Esophagus muscularis mucosa (tissue), 4 donors: ENCODE measurements around the gene WNK1. TPM values are rescaled to one million over a fixed set of nuclear protein-coding genes. Genes with fewer than 3 reads are reported as not detected.

ENCODE experiments used
- DNase-seq: peaks from one replicate; pipeline ENCODE4 v3.0.0-alpha.2; 2017; ENCODE audit errors: extremely low spot score
- H3K27ac ChIP-seq, 4 donors: fragments of 200-600 bp; sonication (generic); replicated peaks in 1 of 4; 1 replicate in 3 of 4; 2 replicates in 1 of 4; pipeline ENCODE4 v1.5.1; 2016 to 2019; ENCODE audit warnings: mild to moderate bottlenecking in 1 of 4
- H3K27me3 ChIP-seq, 4 donors: fragments of 200-600 bp; sonication (generic); one replicate each; pipeline versions ENCODE4 v1.5.1 to v1.6.0; 2016 to 2019
- H3K36me3 ChIP-seq, 4 donors: fragments of 200-600 bp; sonication (generic); one replicate each; pipeline ENCODE4 v1.5.1; 2016 to 2019
- H3K4me1 ChIP-seq, 4 donors: fragments of 200-600 bp; sonication (generic); one replicate each; pipeline ENCODE4 v1.5.1; 2016 to 2019
- H3K4me3 ChIP-seq, 4 donors: fragments of 200-600 bp; sonication (generic); 1 replicate in 2 of 4; 2 replicates in 2 of 4; pipeline ENCODE4 v1.5.1; 2016 to 2019; ENCODE audit warnings: mild to moderate bottlenecking in 4 of 4, moderate library complexity in 1 of 4
- H3K9me3 ChIP-seq, 4 donors: fragments of 200-600 bp; sonication (generic); 1 replicate in 3 of 4; 2 replicates in 1 of 4; pipeline ENCODE4 v1.5.1; 2016 to 2019
- CTCF ChIP-seq, 3 experiments: fragments of 200-600 bp in 2 of 3; fragments of 450-650 bp in 1 of 3; sonication (generic) in 2 of 3; IDR thresholded peaks; one replicate each; pipeline ENCODE4 v1.5.1; 2017 to 2019; ENCODE audit warnings: antibody characterized with exemption in 3 of 3, mild to moderate bottlenecking in 2 of 3, moderate library complexity in 1 of 3
- EP300 ChIP-seq: sonication (generic); formaldehyde crosslinking; IDR thresholded peaks from one replicate; pipeline ENCODE4 v1.6.1; 2017; ENCODE audit warnings: antibody characterized with exemption
- POLR2A ChIP-seq: fragments of 450-650 bp; IDR thresholded peaks from one replicate; pipeline ENCODE4 v1.6.1; 2017; ENCODE audit warnings: antibody characterized with exemption, moderate library complexity, mild to moderate bottlenecking, low read depth
- POLR2AphosphoS5 ChIP-seq, 2 donors: sonication (generic); formaldehyde crosslinking; IDR thresholded peaks; one replicate each; pipeline ENCODE4 v1.6.1; 2017; ENCODE audit warnings: antibody characterized with exemption in 2 of 2
- WGBS: methylation state at CpG from one replicate; pipeline ENCODE4 v1.1.5; 2018; 5-methylcytosine and 5-hydroxymethylcytosine counted together
- intact Hi-C: fragments of 100-400 bp; cut with DNase I; formaldehyde crosslinking; loops from one replicate; pipeline ENCODE4 v1.15.1; 2023
- total RNA-seq, 4 donors: library from RNA; depleted of rRNA; stranded (reverse); fragments of >200 nt; gene quantifications; one replicate each; pipeline versions ENCODE4 v1.1.0 to v1.2.1, GENCODE V29; 2016

The WNK1 gene
- total RNA-seq, 4 donors from 2014 or later = 137 to 250 (median 158) TPM

GRCh38 chr12:884746-885414 is 132.5 kb downstream of the WNK1 start:
- intact Hi-C loops = no loop called here
- no peaks in the 10 kb centered on the region for H3K9me3 ChIP-seq
- H3K36me3 ChIP-seq = peaks cover 90 to 100% (median 99%) of the 10 kb centered on the region in 4 donors
- H3K4me3 ChIP-seq = no peak overlapping the region
- no peak for TF ChIP-seq EP300
- TF ChIP-seq CTCF (IDR thresholded peaks at IDR 0.05) = no peak
- TF ChIP-seq POLR2AphosphoS5 (IDR thresholded peaks at IDR 0.05) = no peak
- no peak for TF ChIP-seq POLR2A
- no peak overlapping the region for H3K27ac ChIP-seq
- H3K4me1 ChIP-seq = no peaks in the 10 kb centered on the region
- DNase-seq = no peak
- WGBS = 95% methylated on average over 5 of the region's 5 CpGs
- H3K27me3 ChIP-seq = no peaks in the 10 kb centered on the region

- TF ChIP-seq EP300 (no peak), POLR2A (no peak), CTCF (IDR thresholded peaks at IDR 0.05) (no peak), POLR2AphosphoS5 (IDR thresholded peaks at IDR 0.05) (no peak)
- Histone ChIP-seq H3K4me3 (no peak overlapping the region), H3K27me3 (no peaks in the 10 kb centered on the region), H3K27ac (no peak overlapping the region), H3K9me3 (no peaks in the 10 kb centered on the region), H3K36me3 (peaks cover 90 to 100% (median 98%) of the 10 kb centered on the region in 4 donors), H3K4me1 (no peaks in the 10 kb centered on the region)
- intact Hi-C loops = no loop called here
- no peak for DNase-seq
- WGBS = 88% methylated on average over 2 of the region's 2 CpGs
These were observed 133.3 kb downstream of the WNK1 start for GRCh38 chr12:885701-886100.

- 93% methylated on average over 2 of the region's 2 CpGs for WGBS
- Histone ChIP-seq H3K27me3 (no peaks in the 10 kb centered on the region), H3K27ac (no peak overlapping the region), H3K4me1 (no peaks in the 10 kb centered on the region), H3K9me3 (no peaks in the 10 kb centered on the region), H3K4me3 (no peak overlapping the region), H3K36me3 (peaks cover 89 to 100% (median 98%) of the 10 kb centered on the region in 4 donors)
- DNase-seq = no peak
- TF ChIP-seq EP300 = no peak
- no peak for TF ChIP-seq POLR2AphosphoS5 (IDR thresholded peaks at IDR 0.05)
- TF ChIP-seq POLR2A = no peak
- no peak for TF ChIP-seq CTCF (IDR thresholded peaks at IDR 0.05)
- intact Hi-C loops = no loop called here
These were observed 133.8 kb downstream of the WNK1 start for GRCh38 chr12:886206-886605.

- Histone ChIP-seq H3K27ac (no peak overlapping the region), H3K27me3 (no peaks in the 10 kb centered on the region), H3K4me1 (no peaks in the 10 kb centered on the region), H3K36me3 (peaks cover 58 to 98% (median 90%) of the 10 kb centered on the region in 4 donors), H3K4me3 (no peak overlapping the region), H3K9me3 (no peaks in the 10 kb centered on the region)
- TF ChIP-seq POLR2A (no peak), POLR2AphosphoS5 (IDR thresholded peaks at IDR 0.05) (no peak), EP300 (no peak), CTCF (IDR thresholded peaks at IDR 0.05) (no peak)
- no peak for DNase-seq
- intact Hi-C loops = no loop called here
These were observed 141.8 kb downstream of the WNK1 start for GRCh38 chr12:894226-894625.

- Histone ChIP-seq H3K36me3 (peaks cover 51 to 98% (median 90%) of the 10 kb centered on the region in 4 donors), H3K4me1 (no peaks in the 10 kb centered on the region), H3K27me3 (no peaks in the 10 kb centered on the region), H3K27ac (no peak overlapping the region), H3K4me3 (no peak overlapping the region), H3K9me3 (no peaks in the 10 kb centered on the region)
- no peak for DNase-seq
- TF ChIP-seq POLR2A (no peak), POLR2AphosphoS5 (IDR thresholded peaks at IDR 0.05) (no peak), EP300 (no peak), CTCF (IDR thresholded peaks at IDR 0.05) (no peak)
- intact Hi-C loops = no loop called here
- WGBS = 78% methylated on average over 4 of the region's 4 CpGs
These were observed 143.7 kb downstream of the WNK1 start for GRCh38 chr12:896031-896430.
